ENCODE data around the gene LRP3.
"Not testable (repeated sequence)": the region's sequence is repeated elsewhere in the genome, so short reads cannot be mapped to it uniquely, and the experiment has no call there.

LRP3 gene

GRCh38 chr19:33204136-33204973 lies 10.2 kb downstream of the LRP3 start:
- no peak for DNase-seq

- no peak for DNase-seq
These were observed 11.0 kb downstream of the LRP3 start for GRCh38 chr19:33205110-33205509.

- no peak for DNase-seq
These were observed 11.6 kb downstream of the LRP3 start for GRCh38 chr19:33205531-33206260.

- no peak for DNase-seq
These were observed 12.3 kb downstream of the LRP3 start for GRCh38 chr19:33206261-33207039.

- DNase-seq = no peak
These were observed 13.0 kb downstream of the LRP3 start for GRCh38 chr19:33207040-33207620.

- DNase-seq = no peak
These were observed 13.8 kb downstream of the LRP3 start for GRCh38 chr19:33207903-33208302.

GRCh38 chr19:33208371-33208895 lies 14.3 kb downstream of the LRP3 start:
- DNase-seq = no peak

GRCh38 chr19:33208904-33209849 lies 15.0 kb downstream of the LRP3 start:
- no peak for DNase-seq

GRCh38 chr19:33209850-33210230 lies 15.7 kb downstream of the LRP3 start:
- DNase-seq = not testable (repeated sequence)

- no peak for DNase-seq
These were observed 16.3 kb downstream of the LRP3 start for GRCh38 chr19:33210266-33210940.

GRCh38 chr19:33211794-33212435 lies 17.8 kb downstream of the LRP3 start:
- no peak for DNase-seq

- no peak for DNase-seq
These were observed 18.5 kb downstream of the LRP3 start for GRCh38 chr19:33212436-33213172.

- DNase-seq = no peak
These were observed 20.5 kb downstream of the LRP3 start for GRCh38 chr19:33214596-33214995.

- no peak for DNase-seq
These were observed 21.5 kb downstream of the LRP3 start for GRCh38 chr19:33215438-33216197.

GRCh38 chr19:33216198-33216830 lies 22.2 kb downstream of the LRP3 start:
- no peak for DNase-seq

- no peak for DNase-seq
These were observed 23.8 kb downstream of the LRP3 start for GRCh38 chr19:33217881-33218280.

GRCh38 chr19:33219261-33219815 lies 25.2 kb downstream of the LRP3 start:
- no peak for DNase-seq

GRCh38 chr19:33220115-33220514 lies 26.0 kb downstream of the LRP3 start:
- DNase-seq = no peak
